ENCODE results near the gene RPAP2. TPM values are rescaled to one million over a fixed set of nuclear protein-coding genes. Genes with fewer than 3 reads are reported as not detected.
A peak's percentile ranks its signal among the peaks of the same experiment; 100 is the strongest.

RPAP2 gene
- polyA plus RNA-seq, 2 of the 4 experiments (the other 2 are of a cell fraction), result 5.8 to 18.5 TPM

DNA sequence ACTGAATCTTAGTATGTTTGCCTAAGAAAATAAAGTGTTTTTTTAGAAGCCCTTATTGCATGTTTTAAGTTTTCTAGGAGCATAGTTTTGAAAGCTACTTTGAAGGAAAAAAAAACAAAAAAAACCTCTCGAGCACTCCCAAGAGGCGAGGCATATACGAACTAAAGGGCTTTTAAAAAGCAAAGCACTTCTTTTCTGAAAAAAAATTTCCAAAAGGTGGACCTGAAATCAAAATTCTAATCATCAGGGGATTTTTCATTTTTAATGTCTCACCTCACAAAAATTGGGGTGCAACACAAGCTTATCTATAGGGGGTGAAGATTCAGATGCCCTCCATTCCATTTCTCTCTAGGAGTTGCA is 666 bp upstream of the RPAP2 start:
- TF ChIP-seq, protein P1, sequence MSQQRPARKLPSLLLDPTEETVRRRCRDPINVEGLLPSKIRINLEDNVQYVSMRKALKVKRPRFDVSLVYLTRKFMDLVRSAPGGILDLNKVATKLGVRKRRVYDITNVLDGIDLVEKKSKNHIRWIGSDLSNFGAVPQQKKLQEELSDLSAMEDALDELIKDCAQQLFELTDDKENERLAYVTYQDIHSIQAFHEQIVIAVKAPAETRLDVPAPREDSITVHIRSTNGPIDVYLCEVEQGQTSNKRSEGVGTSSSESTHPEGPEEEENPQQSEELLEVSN (IDR thresholded peaks at IDR 0.05; ENCODE audit: borderline replicate concordance, low read depth), result no peak
- TF ChIP-seq CBX8 (IDR thresholded peaks at IDR 0.05) (no peak), JUNB (IDR thresholded peaks at IDR 0.05) (no peak)
- TF ChIP-seq, protein P2, sequence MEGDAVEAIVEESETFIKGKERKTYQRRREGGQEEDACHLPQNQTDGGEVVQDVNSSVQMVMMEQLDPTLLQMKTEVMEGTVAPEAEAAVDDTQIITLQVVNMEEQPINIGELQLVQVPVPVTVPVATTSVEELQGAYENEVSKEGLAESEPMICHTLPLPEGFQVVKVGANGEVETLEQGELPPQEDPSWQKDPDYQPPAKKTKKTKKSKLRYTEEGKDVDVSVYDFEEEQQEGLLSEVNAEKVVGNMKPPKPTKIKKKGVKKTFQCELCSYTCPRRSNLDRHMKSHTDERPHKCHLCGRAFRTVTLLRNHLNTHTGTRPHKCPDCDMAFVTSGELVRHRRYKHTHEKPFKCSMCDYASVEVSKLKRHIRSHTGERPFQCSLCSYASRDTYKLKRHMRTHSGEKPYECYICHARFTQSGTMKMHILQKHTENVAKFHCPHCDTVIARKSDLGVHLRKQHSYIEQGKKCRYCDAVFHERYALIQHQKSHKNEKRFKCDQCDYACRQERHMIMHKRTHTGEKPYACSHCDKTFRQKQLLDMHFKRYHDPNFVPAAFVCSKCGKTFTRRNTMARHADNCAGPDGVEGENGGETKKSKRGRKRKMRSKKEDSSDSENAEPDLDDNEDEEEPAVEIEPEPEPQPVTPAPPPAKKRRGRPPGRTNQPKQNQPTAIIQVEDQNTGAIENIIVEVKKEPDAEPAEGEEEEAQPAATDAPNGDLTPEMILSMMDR (IDR thresholded peaks at IDR 0.05), result peak; percentile 19
- ATAC-seq (peak in 1 of 2 experiments; percentile 1; a peak in 1 of 6 replicates), DNase-seq (ENCODE audit: low read depth in 1 of 2, low spot score in 1 of 2) (no peak), FAIRE-seq (no peak)
- ChIA-PET CTCF (interaction anchor here (0.6 to 1.1 kb wide), 2 partner anchors 210 to 785 kb away, joined by 3 read pairs; no protein-coding TSS in a partner anchor), POLR2A (no interaction called here)
- peaks cover 13% of the 10 kb centered on the region; the same call in 1 of the 3 replicates for H3K4me1 ChIP-seq
- H3K4me3 ChIP-seq, result peak overlapping the region; percentile 90
- H3K9me3 ChIP-seq, result no peaks in the 10 kb centered on the region
- peak overlapping the region; percentile 96 to 99 for H3K27ac ChIP-seq
- 0% methylated on average over 3 of the region's 3 CpGs for WGBS (ENCODE audit: missing lambda C conversion rate)
- H3K4me2 ChIP-seq, result peak overlapping the region; percentile 55

DNA sequence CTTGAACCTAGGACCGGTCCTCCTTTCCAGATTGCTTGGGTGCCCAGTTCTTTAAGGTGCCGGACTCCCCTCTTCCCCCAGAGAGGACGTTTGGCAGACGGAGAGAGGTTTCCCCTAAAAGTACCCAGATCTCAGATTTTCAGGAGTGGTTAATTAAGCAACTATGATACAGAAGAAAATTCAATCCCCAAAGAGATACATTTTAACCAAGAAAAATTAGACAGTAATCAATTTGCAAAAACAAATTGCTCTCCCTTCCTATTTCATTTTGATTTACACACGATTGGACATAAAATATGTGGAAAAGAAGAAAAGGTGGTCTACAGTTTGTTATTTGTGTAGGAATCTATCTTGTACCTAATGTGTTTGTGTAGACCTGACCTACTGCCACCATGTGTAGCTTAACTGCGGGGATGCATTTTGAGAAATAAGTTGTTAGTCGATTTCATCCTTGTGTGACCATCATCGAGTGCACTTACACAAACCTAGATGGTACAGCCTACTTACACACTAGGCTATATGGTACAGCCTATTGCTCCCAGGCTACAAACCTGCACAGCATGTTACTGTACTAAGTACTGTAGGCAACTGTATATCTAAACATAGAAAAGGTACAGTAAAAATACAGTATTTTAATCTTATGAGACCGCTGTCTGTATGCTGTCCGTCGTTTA is 755 bp downstream of the RPAP2 start:
- no peak for FAIRE-seq

More for the DNA sequence above, 755 bp downstream of the RPAP2 start:
- no peak for ATAC-seq
- no peaks in the 10 kb centered on the region for H3K9me3 ChIP-seq
- peak overlapping the region; percentile 96 to 99 for H3K27ac ChIP-seq
- no peak for DNase-seq (ENCODE audit: low read depth in 1 of 2, low spot score in 1 of 2)
- CTCF ChIA-PET, result interaction anchor here (2.2 to 2.7 kb wide), 2 partner anchors 8 to 11 kb away, joined by 7 to 9 read pairs; no protein-coding TSS in a partner anchor
- H3K4me2 ChIP-seq, result peak overlapping the region; percentile 70
- 29% methylated on average over 11 of the region's 11 CpGs for WGBS (ENCODE audit: missing lambda C conversion rate)
- peak overlapping the region; percentile 90 for H3K4me3 ChIP-seq
- POLR2A ChIA-PET, result interaction anchor here (0.9 kb wide), 1 partner anchor 532 kb away, joined by 3 read pairs; the partner anchor contains the start of gene RPL5
- TF ChIP-seq, protein P3, sequence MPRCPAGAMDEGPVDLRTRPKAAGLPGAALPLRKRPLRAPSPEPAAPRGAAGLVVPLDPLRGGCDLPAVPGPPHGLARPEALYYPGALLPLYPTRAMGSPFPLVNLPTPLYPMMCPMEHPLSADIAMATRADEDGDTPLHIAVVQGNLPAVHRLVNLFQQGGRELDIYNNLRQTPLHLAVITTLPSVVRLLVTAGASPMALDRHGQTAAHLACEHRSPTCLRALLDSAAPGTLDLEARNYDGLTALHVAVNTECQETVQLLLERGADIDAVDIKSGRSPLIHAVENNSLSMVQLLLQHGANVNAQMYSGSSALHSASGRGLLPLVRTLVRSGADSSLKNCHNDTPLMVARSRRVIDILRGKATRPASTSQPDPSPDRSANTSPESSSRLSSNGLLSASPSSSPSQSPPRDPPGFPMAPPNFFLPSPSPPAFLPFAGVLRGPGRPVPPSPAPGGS (IDR thresholded peaks at IDR 0.05), result no peak
- no peak for TF ChIP-seq HEYL (CRISPR knock-in tag; IDR thresholded peaks at IDR 0.05)
- TF ChIP-seq MAZ (IDR thresholded peaks at IDR 0.05; ENCODE audit: borderline replicate concordance, low read depth, low read length), result no peak
- no peak for TF ChIP-seq BHLHE40 (IDR thresholded peaks at IDR 0.05; ENCODE audit: low read depth, low read length)
- TF ChIP-seq, protein P4, sequence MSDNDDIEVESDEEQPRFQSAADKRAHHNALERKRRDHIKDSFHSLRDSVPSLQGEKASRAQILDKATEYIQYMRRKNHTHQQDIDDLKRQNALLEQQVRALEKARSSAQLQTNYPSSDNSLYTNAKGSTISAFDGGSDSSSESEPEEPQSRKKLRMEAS (IDR thresholded peaks at IDR 0.05), result no peak
- no peak for TF ChIP-seq POLR2A (IDR thresholded peaks at IDR 0.05; ENCODE audit: low read length)
- TF ChIP-seq, protein P5, sequence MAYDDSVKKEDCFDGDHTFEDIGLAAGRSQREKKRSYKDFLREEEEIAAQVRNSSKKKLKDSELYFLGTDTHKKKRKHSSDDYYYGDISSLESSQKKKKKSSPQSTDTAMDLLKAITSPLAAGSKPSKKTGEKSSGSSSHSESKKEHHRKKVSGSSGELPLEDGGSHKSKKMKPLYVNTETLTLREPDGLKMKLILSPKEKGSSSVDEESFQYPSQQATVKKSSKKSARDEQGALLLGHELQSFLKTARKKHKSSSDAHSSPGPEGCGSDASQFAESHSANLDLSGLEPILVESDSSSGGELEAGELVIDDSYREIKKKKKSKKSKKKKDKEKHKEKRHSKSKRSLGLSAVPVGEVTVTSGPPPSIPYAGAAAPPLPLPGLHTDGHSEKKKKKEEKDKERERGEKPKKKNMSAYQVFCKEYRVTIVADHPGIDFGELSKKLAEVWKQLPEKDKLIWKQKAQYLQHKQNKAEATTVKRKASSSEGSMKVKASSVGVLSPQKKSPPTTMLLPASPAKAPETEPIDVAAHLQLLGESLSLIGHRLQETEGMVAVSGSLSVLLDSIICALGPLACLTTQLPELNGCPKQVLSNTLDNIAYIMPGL (CRISPR knock-in tag; IDR thresholded peaks at IDR 0.05; ENCODE audit: borderline replicate concordance), result no peak
- TF ChIP-seq, protein P6, sequence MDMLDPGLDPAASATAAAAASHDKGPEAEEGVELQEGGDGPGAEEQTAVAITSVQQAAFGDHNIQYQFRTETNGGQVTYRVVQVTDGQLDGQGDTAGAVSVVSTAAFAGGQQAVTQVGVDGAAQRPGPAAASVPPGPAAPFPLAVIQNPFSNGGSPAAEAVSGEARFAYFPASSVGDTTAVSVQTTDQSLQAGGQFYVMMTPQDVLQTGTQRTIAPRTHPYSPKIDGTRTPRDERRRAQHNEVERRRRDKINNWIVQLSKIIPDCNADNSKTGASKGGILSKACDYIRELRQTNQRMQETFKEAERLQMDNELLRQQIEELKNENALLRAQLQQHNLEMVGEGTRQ (IDR thresholded peaks at IDR 0.05), result no peak
- no peak for TF ChIP-seq ZSCAN20 (CRISPR knock-in tag; IDR thresholded peaks at IDR 0.05)
- TF ChIP-seq POLR2AphosphoS2 (conservative IDR thresholded peaks at IDR 0.05; ENCODE audit: low read length), result no peak
- no peak for TF ChIP-seq EHF (CRISPR knock-in tag; IDR thresholded peaks at IDR 0.05)
- TF ChIP-seq, protein P7, sequence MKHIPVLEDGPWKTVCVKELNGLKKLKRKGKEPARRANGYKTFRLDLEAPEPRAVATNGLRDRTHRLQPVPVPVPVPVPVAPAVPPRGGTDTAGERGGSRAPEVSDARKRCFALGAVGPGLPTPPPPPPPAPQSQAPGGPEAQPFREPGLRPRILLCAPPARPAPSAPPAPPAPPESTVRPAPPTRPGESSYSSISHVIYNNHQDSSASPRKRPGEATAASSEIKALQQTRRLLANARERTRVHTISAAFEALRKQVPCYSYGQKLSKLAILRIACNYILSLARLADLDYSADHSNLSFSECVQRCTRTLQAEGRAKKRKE (CRISPR knock-in tag; IDR thresholded peaks at IDR 0.05; ENCODE audit: low read depth), result no peak
- no peak for TF ChIP-seq RNF2 (IDR thresholded peaks at IDR 0.05; ENCODE audit: borderline replicate concordance, low read depth)
- TF ChIP-seq CBX2 (IDR thresholded peaks at IDR 0.05; ENCODE audit: borderline replicate concordance, low read depth), result no peak
- TF ChIP-seq HOXB13 (CRISPR knock-in tag; IDR thresholded peaks at IDR 0.05; ENCODE audit: low read depth), result no peak
- TF ChIP-seq HOXB5 (CRISPR knock-in tag; IDR thresholded peaks at IDR 0.05), result no peak
- TF ChIP-seq MAFK (IDR thresholded peaks at IDR 0.05; ENCODE audit: partially characterized antibody), result no peak
- TF ChIP-seq CBX8 (IDR thresholded peaks at IDR 0.05), result no peak
- no peak for TF ChIP-seq KDM5A (IDR thresholded peaks at IDR 0.05)
- no peak for TF ChIP-seq JUNB (IDR thresholded peaks at IDR 0.05)
- H3K4me1 ChIP-seq, result peaks cover 13% of the 10 kb centered on the region; the same call in 1 of the 3 replicates
